GM20431 (cell line): ENCODE data around the gene KBTBD2.
"Not testable (repeated sequence)": the region's sequence is repeated elsewhere in the genome, so short reads cannot be mapped to it uniquely, and the experiment has no call there.

Source experiments
- in situ Hi-C: fragments of 300-500 bp; cut with MseI, MboI; formaldehyde crosslinking; loops from one replicate; pipeline ENCODE4 v1.15.0; 2020; ENCODE audit warnings: low sequenced_read_pairs; ENCODE audit not compliant: unreplicated experiment

Gene KBTBD2

DNA sequence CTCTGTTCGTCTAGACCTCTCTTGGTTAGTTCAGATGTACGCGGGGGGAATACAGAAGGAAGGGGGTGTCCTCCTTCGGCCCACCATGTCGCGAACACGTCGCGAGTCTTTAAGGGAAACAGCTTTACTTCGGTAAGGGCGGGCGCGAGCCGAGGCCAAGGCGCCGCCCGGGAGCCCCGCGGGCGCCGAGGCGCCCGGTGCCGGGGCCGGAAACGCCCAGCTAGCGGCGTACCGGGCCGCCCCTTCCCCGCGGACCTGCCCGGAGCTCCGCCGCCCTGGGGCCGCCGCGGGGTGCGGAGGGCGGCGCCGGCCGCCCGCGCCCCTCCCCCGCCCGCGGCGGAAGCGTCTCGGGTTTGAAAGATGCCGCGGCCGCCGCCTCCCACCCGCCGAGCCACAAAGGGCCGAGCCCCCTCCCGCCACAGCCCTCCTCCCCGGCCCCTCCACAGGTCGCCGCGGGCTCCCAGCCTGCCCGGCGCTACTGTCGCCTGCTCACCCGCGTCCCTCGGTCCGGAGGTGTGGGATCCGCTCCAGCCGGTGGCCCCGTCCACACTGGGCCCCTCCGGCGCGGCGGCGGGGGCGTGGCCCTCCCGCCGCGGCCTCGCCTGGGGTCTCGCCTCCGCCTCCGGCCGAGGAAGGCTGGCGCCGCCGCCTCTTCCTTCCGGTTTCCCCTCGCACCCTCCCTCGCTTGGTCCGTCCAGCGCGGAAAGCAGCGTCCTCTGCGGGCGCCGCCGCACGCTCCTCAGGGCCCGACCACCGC, at the start of gene KBTBD2:
TSS of gene KBTBD2 (minus strand) at position 718 of the 757 bp plus-strand sequence. CDS start 12,156 bp downstream, outside the sequence.
- in situ Hi-C loops: no loop called here

DNA sequence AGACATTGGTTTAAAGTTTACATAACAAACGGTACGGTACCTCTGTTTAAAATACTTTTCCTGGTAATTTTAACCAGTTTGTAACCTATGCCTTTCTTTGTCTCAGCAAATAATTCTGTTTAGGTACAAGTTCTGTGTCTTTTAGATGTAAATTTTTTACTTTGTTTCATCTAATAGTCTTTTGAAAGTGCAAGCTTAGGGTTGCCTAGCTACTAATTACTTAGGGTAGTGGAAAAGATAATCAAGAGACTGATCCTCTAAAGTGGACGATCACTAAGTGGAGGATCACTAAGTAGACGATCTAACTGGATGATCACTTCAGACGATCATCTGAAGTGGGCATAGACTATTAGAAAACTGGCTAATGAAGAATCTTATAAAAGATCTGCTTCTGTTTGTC, 49.6 kb upstream of the KBTBD2 start:
- in situ Hi-C loops: no loop called here

DNA sequence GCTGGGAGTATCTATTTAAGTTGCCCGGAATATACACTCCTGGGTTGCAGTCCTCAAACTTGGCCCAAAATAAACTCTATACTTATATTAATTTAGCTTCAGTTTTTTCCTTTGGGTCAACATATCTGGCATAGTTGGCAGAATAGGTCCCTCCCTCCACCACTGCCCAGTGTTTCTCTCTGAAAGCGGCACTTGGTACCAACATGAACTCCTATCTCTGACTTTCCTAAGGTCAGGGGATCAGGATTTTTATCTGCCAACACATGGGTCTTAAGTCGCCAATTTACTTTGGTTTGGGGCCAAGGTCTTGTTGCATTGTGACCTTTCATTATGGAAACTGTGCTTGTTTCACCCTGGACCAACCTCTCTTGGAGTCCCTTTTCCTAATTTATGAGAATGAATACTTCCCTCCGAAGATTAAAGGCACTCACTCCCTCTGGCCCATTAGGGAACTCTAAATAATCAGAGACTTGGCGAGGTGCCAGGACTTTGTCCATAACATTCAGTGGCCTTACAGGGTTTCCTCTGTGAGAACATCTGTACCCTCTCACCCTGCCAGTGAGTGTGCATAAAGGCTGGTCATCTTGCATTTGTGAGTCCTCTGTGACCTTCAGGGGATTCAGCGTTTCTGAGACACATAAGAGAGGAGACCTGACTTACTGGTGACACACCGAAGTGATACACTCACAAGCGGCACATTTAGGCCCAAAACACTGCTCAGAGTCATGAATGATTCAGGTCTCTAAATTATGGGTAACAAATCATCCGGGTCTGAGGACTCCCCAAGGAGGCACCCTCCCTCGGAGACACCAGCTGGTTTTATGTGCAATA, 46.0 kb upstream of the KBTBD2 start:
- in situ Hi-C loops: no loop called here

DNA sequence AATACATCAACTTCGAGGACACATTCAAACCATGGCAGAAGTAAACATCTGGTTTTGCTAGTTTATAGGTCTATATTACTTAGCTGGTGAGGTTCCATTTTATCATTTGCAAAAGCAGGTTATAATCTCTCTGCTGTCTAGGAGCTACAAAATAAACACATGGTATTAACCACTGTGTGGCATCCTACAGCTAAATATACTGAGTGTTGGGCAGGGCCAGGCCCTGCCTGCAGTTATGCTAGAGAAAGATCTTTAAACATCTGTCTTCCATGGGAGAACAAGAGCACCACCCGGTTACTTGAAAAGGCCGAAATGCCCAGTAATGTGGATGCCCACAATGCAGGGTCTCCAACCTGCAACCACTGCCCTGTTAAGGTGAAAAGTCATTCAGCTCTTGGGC, 45.1 kb upstream of the KBTBD2 start:
- in situ Hi-C loops: no loop called here

DNA sequence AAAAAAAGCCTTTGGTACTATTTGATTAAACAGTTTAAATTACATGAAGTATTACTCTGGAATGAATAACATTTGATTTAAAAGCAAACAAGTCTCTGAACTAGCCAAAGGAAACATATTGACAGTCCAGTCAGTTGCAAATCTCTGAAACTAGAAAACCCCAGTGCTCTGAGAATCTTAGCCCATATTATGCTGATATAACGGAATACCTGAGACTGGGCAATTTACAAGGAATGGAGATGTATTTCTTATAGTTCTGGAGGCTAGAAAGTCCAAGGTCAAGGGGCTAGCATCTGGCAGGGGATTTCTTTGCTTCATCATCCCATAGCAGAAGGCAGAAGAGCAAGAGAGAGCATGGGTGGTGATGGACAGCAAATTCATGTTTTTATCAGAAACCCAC, 44.0 kb upstream of the KBTBD2 start:
- in situ Hi-C loops: no loop called here

DNA sequence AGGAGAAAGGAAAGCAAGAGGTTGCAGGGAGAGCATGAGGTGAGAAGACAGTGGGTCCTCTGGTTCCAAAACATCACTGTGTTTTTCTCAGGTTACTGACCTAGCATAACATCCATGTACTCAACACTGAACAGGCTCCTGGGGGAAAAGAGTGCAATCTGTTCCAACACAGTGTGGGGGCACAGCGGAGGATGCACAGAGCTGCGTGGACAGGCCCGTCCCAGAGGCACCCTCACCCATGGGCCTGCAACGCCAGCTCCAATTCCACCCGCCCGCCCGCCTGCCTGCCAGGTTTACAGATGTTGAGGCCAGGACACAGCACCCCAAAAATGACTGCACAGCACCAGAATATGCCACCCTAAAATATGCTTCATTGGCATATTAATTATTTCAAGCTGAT, 38.8 kb upstream of the KBTBD2 start:
- in situ Hi-C loops: no loop called here

DNA sequence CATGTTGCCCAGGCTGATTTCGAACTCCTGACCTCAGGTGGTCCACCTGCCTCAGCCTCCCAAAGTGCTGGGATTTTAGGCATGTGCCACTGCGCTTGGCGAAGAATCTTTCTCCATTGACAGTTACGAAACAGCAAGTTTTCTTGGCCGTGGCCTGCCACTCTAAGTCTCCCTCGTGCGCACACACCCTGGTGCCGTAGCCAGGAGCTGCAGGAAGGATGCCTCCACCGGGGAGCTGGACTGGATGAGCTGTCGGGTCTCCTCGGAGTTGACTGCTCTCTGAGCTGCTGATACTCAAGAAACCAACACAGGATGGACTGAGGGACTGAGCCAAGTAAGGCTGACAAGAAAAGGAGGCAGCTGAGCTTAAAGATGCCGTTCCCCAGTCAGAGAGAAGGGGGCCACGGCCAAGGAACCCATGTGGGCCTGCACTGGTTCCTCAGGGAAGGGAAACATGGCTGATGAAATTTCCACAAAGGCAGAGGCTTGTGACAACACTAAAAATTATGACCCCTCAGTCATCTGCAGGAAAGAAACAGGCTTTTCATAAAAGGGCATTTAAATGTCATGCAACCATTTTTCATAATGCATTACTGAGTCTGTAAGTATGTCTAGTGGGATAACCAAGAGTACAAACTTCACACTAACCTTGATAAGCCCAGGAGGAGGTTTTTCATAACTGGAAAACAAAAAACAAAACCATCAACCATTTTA, 38.0 kb upstream of the KBTBD2 start:
- in situ Hi-C loops: no loop called here

DNA sequence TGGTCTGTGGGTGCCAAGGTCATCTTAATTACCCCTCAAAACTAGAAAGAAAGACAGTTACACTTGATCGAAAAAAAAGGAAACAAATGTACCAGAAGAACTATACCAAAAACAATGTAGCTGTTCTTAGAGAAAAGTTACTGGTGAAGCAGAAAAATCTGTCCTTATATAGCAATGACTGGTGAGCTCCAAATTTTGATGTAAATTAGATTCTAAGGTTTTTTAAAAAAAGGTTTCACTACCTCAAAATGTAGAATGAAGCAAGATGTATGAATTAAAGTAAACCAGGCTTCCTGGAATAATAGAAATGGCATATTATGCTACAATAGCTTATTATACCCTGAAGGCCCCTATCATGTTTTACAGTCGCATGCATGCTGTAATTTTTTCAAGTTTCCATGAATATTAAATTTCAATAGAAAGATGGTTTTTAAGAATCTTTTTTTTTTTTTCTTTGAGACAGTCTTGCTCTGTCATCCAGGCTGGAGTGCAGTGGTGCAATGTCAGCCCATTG, 37.3 kb upstream of the KBTBD2 start:
- in situ Hi-C loops: no loop called here

DNA sequence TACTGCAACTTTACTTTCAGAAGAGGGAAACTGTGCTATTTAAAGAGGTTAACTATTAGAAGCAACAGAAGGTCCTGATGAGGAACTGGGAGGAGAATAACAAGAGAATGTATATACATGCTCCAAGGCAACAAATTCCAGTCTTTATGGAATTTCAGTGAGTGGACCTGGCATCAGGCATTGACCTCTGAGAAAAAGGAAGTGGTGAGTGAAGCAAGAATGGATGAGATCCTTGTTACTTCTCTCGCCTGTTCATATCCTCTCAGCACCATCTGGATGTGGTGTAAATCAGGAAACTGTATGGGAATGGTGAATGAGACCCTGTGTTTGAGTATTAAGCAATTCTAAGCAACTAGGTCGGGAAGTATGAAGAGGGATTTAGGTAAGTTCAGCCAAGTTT, 30.3 kb upstream of the KBTBD2 start:
- in situ Hi-C loops: no loop called here

DNA sequence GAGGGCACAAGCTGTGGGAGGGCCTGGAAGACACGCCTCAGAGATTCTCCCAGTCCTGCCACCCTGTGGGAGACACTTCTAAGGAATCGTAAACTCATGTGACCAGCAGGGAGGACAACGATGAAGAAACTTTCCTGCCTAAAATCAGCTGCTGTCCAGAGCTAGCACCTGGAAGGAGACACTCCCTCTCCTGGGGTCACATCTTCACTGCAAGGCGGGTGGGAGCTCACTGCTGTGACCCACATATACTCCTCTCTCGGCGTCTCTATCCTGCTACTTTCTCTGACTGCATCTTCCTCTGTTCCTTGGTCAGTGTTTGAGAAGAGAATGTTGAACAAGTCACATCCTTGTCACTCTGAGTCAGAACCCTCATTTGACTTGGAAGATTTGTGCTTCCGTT, 25.4 kb upstream of the KBTBD2 start:
- in situ Hi-C loops: not testable (repeated sequence)

DNA sequence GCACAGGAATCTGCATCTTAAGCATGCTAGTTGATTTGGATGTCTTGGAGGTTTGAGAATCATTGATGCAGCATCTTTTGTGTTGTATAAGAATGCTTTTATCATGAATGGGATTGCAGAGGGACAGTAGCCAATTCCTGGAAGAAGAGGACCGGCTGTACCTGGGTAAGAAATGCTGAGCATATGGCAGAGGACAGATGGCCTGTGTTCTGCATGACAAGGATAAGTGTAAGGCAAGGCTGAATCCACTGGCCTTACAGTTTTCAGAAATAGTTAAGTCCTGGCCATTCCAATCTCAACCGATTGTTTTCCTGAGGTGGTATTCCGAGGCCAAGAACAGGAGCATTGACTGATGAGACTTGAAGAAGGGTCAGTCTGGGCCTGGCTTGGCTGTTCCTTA, 24.4 kb upstream of the KBTBD2 start:
- in situ Hi-C loops: no loop called here

DNA sequence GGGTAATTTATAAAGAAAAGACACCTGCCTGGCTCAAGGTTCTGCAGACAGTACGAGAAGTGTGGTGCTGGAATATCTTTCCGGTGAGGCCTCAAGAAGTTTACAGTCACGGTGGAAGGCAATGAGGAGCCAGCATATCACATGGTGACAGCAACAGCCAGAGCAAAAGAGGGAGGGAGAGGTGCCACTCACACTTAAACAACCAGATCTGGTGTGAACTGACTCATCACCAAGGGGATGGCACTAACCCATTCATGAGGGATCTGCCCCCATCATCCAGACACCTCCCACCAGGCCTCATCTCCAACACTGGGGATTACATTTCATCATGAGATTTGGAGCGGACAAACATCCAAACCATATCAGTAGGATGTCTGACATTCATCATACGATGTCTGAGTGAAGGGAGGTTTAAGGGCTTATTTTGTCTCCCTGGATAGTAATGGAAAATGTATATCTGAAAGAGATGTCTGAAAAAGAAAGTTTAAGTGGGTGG, 23.5 kb upstream of the KBTBD2 start:
- in situ Hi-C loops: no loop called here

DNA sequence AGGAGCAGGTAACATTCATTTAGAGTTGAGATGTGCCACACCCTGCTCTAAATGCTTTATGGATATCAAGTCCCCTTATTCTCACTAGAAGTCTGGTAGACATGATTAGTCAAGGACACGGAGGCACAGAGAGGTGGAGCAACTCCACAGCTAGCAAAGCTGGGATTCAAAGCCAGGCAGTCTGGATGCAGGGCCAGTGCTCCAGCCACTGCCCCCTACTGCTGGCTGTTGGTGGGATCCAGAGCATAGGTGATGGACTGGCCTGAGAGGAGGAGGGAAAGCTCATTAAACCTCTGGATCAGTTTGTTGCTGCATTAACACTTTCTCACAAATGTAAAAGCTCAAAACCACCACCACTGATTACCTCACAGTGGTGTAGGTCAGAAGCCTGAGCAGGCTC, 22.6 kb upstream of the KBTBD2 start:
- in situ Hi-C loops: no loop called here

DNA sequence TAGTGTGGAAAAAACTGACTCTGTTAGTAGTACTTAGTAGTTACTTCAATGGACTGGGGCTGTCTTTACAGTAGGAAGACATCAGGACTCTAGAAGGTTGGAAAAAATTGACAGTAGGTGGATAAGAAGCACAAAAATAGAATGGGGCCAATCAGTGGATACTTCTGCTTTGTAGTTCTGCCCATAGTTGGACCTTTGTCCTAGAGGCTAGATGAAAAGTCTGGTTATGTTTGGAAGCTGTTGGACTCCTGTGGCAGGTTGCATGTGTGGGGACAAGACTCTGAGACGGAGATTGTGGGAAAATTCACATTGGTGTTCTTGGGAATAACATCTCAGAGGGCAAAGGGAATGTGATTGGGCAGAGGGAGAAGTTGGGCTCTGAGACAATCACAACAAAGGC, 18.6 kb upstream of the KBTBD2 start:
- in situ Hi-C loops: no loop called here

DNA sequence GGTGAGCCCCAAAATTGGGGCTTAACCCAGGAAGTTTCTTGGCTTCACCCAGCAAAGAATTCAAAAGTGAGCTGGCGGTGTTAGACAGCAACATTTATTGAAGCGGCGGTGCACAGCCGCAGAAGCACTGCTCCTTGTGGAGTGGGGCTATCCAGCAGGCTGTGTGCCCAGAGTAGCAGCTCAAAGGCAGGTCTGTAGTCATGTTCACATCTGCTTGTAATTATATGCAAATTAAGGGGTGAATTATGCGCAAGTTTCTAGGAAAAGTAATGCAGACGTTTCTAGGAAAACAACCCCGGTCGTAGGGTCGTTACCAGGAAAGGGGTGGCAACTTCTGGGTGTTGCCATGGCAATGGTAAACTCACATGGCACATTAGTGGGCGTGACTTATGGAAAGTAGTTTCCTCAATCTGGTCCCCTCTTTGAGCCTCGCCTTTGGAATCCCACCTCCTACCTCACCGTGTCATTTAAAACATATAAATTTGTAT, 13.7 kb upstream of the KBTBD2 start:
- in situ Hi-C loops: no loop called here

DNA sequence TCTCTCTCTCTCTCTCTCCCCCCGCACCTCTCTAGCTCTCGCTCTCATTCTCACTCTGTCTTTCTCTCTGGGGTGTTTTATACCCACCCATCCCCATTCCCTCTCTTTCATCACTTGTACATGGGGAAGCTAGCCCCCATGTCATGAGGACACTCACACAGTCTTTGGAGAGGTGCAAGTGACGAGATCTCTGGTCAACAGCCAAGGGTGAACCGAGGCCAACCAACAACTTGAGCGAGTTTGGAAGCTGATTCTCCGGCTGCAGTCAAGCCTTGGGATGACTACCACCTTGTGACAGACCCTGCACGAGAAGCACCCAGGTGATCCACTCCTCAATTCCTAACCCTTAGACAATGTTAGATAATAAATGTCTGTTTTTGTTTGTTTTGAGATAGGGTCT, 10.1 kb upstream of the KBTBD2 start:
- in situ Hi-C loops: no loop called here

DNA sequence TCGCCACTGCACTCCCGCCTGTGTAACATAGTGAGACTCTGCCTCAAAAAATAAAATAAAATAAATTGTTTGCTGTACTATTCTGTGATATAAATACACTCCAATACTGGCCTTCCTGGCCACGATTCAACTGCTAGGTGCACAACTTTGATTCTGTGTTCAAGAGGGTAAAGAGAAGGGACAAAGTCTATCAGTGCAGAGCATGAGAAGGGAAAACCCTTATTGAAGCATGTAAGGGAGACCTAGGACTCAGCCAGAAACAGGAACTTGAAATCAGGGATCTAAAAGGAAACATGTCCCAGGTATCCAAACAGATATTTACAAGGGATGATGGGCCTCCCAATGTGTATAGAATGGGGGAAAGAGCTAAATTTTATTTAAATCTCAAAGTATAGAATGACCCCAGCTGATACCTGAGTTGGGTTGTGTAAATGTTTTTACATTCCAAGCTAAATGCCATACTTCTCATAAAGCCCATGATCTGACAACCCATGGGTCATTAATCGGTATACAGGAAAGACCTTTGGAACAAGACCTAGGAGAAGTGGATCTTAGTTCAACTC, 9.0 kb upstream of the KBTBD2 start:
- in situ Hi-C loops: no loop called here

DNA sequence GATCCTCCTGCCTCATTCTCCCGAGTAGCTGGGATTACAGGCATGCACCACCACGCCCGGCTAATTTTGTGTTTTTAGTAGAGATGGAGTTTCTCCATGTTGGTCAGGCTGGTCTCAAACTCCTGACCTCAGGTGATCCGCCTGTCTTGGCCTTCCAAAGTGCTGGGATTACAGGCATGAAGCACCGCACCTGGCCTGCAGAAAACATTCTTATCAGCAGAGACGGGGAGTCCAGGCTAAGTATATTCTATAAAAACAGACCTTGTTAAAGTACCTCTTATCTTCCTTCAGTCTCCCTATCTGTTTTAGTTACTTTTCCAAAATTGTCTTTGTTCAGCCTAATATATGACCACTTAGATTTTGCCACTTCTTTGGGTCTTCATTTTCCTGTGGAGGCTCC, 5.8 kb upstream of the KBTBD2 start:
- in situ Hi-C loops: not testable (repeated sequence)

DNA sequence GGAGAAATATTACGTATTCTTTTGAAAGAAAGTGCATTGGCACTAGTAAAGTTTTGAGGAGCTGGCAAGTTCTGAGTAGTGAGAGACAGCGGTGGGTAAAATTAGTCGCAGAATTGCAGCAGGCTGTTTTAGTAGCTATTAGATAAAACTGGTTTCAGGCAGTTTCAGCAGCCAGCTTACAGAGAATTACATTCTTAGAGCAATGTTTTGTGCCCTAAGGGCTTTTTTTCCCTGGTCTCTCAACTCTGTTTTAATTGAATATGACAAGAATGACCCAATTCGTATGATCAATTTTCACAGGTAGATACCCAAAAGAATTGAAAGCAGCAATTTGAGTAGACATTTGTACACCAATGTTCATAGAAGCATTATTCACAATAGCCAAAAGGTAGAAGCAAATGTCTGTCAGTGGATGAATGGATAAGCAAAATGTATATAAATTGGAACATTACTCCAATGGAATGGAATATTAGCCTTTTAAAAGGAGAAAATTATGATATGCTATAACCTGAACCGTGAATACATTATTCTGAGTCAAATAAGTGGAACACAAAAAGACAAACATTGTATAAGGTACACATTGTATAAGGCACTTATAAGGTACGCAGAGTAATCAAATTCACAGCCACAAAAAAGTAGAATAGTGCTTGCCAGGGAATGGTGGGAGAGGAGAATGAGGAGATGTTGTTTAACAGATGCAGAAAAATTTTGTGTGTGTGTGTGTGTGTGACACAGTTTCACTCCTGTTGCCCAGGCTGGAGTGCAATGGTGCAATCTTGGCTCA, 5.2 kb upstream of the KBTBD2 start:
- in situ Hi-C loops: no loop called here
